Trophoblast cell (in vitro differentiated cells and primary cell): ENCODE results near the gene TPD52L1.

ENCODE experiments used
- DNase-seq, 2 donors: peaks; one replicate each; pipeline ENCODE4 v3.0.0-alpha.2; 2016
- H2AFZ ChIP-seq: 2 replicates; pipeline ENCODE4 v1.6.1; 2013; ENCODE audit warnings: low read length, moderate library complexity, mild to moderate bottlenecking; ENCODE audit not compliant: insufficient read depth, poor library complexity
- H2AK5ac ChIP-seq: 2 replicates; pipeline ENCODE4 v1.6.1; 2013; ENCODE audit warnings: mild to moderate bottlenecking, low read length
- H2BK120ac ChIP-seq: 2 replicates; pipeline ENCODE4 v1.6.1; 2013; ENCODE audit warnings: low read length, mild to moderate bottlenecking, moderate library complexity; ENCODE audit not compliant: insufficient read depth, poor library complexity
- H2BK12ac ChIP-seq: 2 replicates; pipeline ENCODE4 v1.6.1; 2013; ENCODE audit warnings: mild to moderate bottlenecking, low read length, moderate library complexity
- H2BK5ac ChIP-seq: 2 replicates; pipeline ENCODE4 v1.6.1; 2013; ENCODE audit warnings: low read length, low read depth, moderate library complexity, mild to moderate bottlenecking; ENCODE audit not compliant: poor library complexity
- H3K14ac ChIP-seq: 2 replicates; pipeline ENCODE4 v1.6.1; 2013; ENCODE audit warnings: mild to moderate bottlenecking, low read length
- H3K18ac ChIP-seq: 2 replicates; pipeline ENCODE4 v1.6.1; 2013; ENCODE audit warnings: mild to moderate bottlenecking, low read length
- H3K23ac ChIP-seq: 2 replicates; pipeline ENCODE4 v1.6.1; 2013; ENCODE audit warnings: low read length
- H3K27ac ChIP-seq: 2 replicates; pipeline ENCODE4 v1.5.1; 2013; ENCODE audit warnings: low read depth, mild to moderate bottlenecking, inconsistent platforms, low read length, moderate library complexity
- H3K27me3 ChIP-seq: 2 replicates; pipeline ENCODE4 v1.6.1; 2013; ENCODE audit warnings: inconsistent platforms, mild to moderate bottlenecking, low read length, moderate library complexity; ENCODE audit not compliant: insufficient read depth
- H3K36me3 ChIP-seq, 2 experiments: 1 replicate in 1 of 2; 2 replicates in 1 of 2; pipeline ENCODE4 v1.6.1; 2013; ENCODE audit warnings: low read length in 2 of 2, mild to moderate bottlenecking in 2 of 2, moderate library complexity in 1 of 2; ENCODE audit not compliant: insufficient read depth in 2 of 2, control insufficient read depth in 1 of 2
- H3K4ac ChIP-seq: 2 replicates; pipeline ENCODE4 v1.6.1; 2013; ENCODE audit warnings: low read depth, mild to moderate bottlenecking, low read length, moderate library complexity
- H3K4me1 ChIP-seq, 2 experiments: 1 replicate in 1 of 2; 2 replicates in 1 of 2; pipeline ENCODE4 v1.6.1; 2013; ENCODE audit warnings: low read length in 2 of 2, mild to moderate bottlenecking in 2 of 2, moderate library complexity in 1 of 2; ENCODE audit not compliant: insufficient read depth in 2 of 2, control insufficient read depth in 1 of 2
- H3K4me2 ChIP-seq: 2 replicates; pipeline ENCODE4 v1.6.1; 2013; ENCODE audit warnings: inconsistent platforms, mild to moderate bottlenecking, low read length, moderate library complexity
- H3K4me3 ChIP-seq: 2 replicates; pipeline ENCODE4 v1.5.1; 2013; ENCODE audit warnings: mild to moderate bottlenecking, low read depth, low read length, inconsistent platforms
- H3K79me1 ChIP-seq: one replicate; pipeline ENCODE4 v1.6.1; 2013; ENCODE audit warnings: low read length
- H3K79me2 ChIP-seq: 2 replicates; pipeline ENCODE4 v1.6.1; 2013; ENCODE audit warnings: low read length, mild to moderate bottlenecking; ENCODE audit not compliant: control insufficient read depth, insufficient read depth, poor library complexity
- H3K9ac ChIP-seq: 2 replicates; pipeline ENCODE4 v1.6.1; 2013; ENCODE audit warnings: mild to moderate bottlenecking, low read length
- H3K9me3 ChIP-seq: 2 replicates; pipeline ENCODE4 v1.6.1; 2013; ENCODE audit warnings: low read depth, mild to moderate bottlenecking, control low read depth, inconsistent platforms, low read length; ENCODE audit not compliant: insufficient read depth
- H4K12ac ChIP-seq: 2 replicates; pipeline ENCODE4 v1.6.1; 2013; ENCODE audit warnings: low read depth, mild to moderate bottlenecking, low read length, moderate library complexity
- H4K8ac ChIP-seq: 2 replicates; pipeline ENCODE4 v1.6.1; 2013; ENCODE audit warnings: low read depth, mild to moderate bottlenecking, low read length, moderate library complexity
- H4K91ac ChIP-seq: one replicate; pipeline ENCODE4 v1.6.1; 2013; ENCODE audit warnings: low read depth, mild to moderate bottlenecking, low read length, moderate library complexity
- WGBS: extraction: QIAGEN DNeasy Blood & Tissue Kit; methylation state at CpG from one replicate; pipeline ENCODE4 v1.1.7; 2013; ENCODE audit warnings: missing lambda C conversion rate; ENCODE audit not compliant: insufficient read length, insufficient coverage; ENCODE audit errors: extremely low coverage; 5-methylcytosine and 5-hydroxymethylcytosine counted together

TPD52L1 gene

DNA sequence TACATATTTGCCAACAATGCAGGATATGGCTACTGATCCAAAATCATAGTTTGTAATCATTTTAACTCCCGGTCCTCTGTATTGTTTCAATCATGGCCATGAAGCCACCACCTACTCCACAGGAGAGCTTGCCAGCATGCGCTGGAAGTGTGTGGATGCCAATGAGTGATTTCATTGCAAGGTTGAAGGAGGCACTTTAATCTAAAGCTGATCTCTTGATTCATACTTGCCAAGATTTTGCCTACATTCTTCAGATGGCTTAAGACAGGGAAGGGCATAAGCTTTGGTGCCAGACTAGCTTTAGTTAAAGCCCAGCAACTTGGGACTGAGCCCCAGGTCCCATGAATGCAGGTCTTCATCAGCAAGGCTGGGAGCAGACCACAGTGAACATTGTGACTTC, 58.8 kb downstream of the TPD52L1 start:
- no peak for DNase-seq
- H3K23ac ChIP-seq: no peak overlapping the region
- no peak overlapping the region for H3K4me2 ChIP-seq
- no peak overlapping the region for H3K14ac ChIP-seq
- no peaks in the 10 kb centered on the region for H3K9me3 ChIP-seq
- H2AK5ac ChIP-seq: no peak overlapping the region
- H4K91ac ChIP-seq: no peak overlapping the region
- no peak overlapping the region for H3K18ac ChIP-seq
- WGBS: no CpG with 5 or more reads among the region's 2 CpGs
- peaks cover 0 to 2% of the 10 kb centered on the region in 2 experiments for H3K4me1 ChIP-seq
- H3K4me3 ChIP-seq: no peak overlapping the region
- H4K12ac ChIP-seq: no peak overlapping the region
- H3K79me1 ChIP-seq: no peaks in the 10 kb centered on the region
- H3K27ac ChIP-seq: no peak overlapping the region
- H2AFZ ChIP-seq: no peak overlapping the region
- no peak overlapping the region for H2BK120ac ChIP-seq
- no peak overlapping the region for H4K8ac ChIP-seq
- no peak overlapping the region for H3K4ac ChIP-seq
- H2BK5ac ChIP-seq: no peak overlapping the region
- no peak overlapping the region for H2BK12ac ChIP-seq
- H3K36me3 ChIP-seq: no peaks in the 10 kb centered on the region
- H3K79me2 ChIP-seq: no peaks in the 10 kb centered on the region
- H3K9ac ChIP-seq: no peak overlapping the region
- no peaks in the 10 kb centered on the region for H3K27me3 ChIP-seq

DNA sequence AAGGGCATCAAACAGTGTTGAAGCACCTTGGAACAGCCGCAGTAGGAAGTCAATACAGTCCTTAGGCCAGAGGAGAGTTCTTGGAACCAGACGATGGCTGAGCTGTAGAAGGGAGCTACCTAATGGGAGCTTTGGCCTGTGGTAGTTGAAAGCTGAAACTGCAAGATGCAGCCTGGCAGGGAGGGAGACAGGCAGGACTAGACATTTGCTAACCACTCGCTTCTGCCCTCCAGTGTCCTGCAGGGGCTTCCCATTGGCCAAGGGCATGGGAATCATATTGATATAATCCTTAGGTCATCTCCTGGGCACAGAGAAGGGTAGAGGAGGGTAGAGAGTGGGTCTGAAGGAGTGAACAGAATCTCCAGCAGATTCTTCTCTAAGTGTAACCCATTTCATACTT, 60.4 kb downstream of the TPD52L1 start:
- Histone ChIP-seq H3K9ac (no peak overlapping the region), H3K36me3 (no peaks in the 10 kb centered on the region), H3K4me1 (peaks cover 0 to 2% of the 10 kb centered on the region in 2 experiments), H2AFZ (no peak overlapping the region), H3K14ac (no peak overlapping the region), H3K9me3 (no peaks in the 10 kb centered on the region), H4K12ac (no peak overlapping the region), H4K8ac (no peak overlapping the region), H2BK5ac (no peak overlapping the region), H2BK120ac (no peak overlapping the region), H3K4me2 (no peak overlapping the region), H3K79me2 (no peaks in the 10 kb centered on the region), H3K4ac (no peak overlapping the region), H3K27ac (no peak overlapping the region), H3K4me3 (no peak overlapping the region), H3K18ac (no peak overlapping the region), H3K79me1 (no peaks in the 10 kb centered on the region), H2AK5ac (no peak overlapping the region), H3K23ac (no peak overlapping the region), H4K91ac (no peak overlapping the region), H2BK12ac (no peak overlapping the region), H3K27me3 (no peaks in the 10 kb centered on the region)
- no peak for DNase-seq
- no CpG with 5 or more reads among the region's 3 CpGs for WGBS

DNA sequence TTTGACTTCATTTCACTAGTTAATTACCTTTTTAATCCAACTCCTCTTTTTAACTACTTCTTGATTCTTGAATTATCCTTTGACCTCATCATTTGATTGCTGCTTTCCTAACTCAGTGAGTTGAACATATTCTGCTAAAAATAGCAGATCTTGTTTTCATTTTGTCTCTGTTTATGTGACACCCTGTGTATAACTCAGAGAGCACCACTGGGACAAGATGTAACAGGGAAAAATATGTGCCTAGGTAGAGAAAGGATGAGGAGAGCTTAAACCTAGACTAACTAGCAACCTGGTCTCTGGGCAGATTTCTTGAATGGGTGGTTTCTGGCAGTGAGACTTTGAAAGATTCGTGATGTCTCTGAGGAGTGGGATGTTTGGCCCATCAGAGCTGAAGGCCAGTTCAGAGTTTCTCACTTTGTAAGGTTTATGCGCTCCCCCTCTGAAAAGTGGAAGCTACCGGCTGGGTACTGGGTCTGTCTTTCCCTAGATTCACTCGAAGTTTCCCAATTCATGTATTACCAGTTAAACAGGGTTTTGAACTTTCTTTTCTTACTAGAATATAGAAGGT, 61.8 kb downstream of the TPD52L1 start:
- no CpG with 5 or more reads among the region's 4 CpGs for WGBS
- H2AK5ac ChIP-seq: no peak overlapping the region
- no peaks in the 10 kb centered on the region for H3K27me3 ChIP-seq
- H4K8ac ChIP-seq: no peak overlapping the region
- H2BK12ac ChIP-seq: no peak overlapping the region
- H3K27ac ChIP-seq: no peak overlapping the region
- no peak overlapping the region for H3K4me3 ChIP-seq
- H4K12ac ChIP-seq: no peak overlapping the region
- H3K4ac ChIP-seq: no peak overlapping the region
- no peaks in the 10 kb centered on the region for H3K79me2 ChIP-seq
- no peak overlapping the region for H2BK120ac ChIP-seq
- H4K91ac ChIP-seq: no peak overlapping the region
- no peak overlapping the region for H3K9ac ChIP-seq
- no peaks in the 10 kb centered on the region for H3K36me3 ChIP-seq
- H3K14ac ChIP-seq: no peak overlapping the region
- no peak overlapping the region for H3K4me2 ChIP-seq
- H3K79me1 ChIP-seq: no peaks in the 10 kb centered on the region
- no peak overlapping the region for H3K23ac ChIP-seq
- no peak for DNase-seq
- no peak overlapping the region for H3K18ac ChIP-seq
- H2BK5ac ChIP-seq: no peak overlapping the region
- H3K9me3 ChIP-seq: no peaks in the 10 kb centered on the region
- H3K4me1 ChIP-seq: peaks cover 0 to 2% of the 10 kb centered on the region in 2 experiments
- H2AFZ ChIP-seq: no peak overlapping the region

DNA sequence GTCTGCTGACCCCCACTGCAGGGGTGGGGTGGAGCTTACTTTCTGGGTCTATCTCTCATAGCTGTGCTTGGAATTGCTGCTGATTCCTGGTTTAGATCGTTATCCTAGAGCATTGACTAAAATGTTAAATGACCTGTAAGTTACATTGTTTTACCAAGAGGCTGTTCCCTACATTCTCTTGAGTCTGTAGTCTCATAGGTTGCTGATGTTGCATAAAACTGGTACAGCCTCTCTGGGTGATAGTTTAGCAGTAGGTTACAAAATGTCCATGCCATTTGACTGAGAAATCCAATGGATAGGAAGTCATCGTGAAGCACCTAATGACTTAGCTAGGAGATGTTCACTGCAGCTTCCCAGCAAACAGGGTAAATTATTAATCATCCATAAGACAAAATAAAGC, 62.4 kb downstream of the TPD52L1 start:
- Histone ChIP-seq H3K23ac (no peak overlapping the region), H2BK5ac (no peak overlapping the region), H2AFZ (no peak overlapping the region), H4K12ac (no peak overlapping the region), H3K27me3 (no peaks in the 10 kb centered on the region), H2BK120ac (no peak overlapping the region), H2BK12ac (no peak overlapping the region), H3K4me1 (peaks cover 0 to 2% of the 10 kb centered on the region in 2 experiments), H3K4me3 (no peak overlapping the region), H3K79me2 (no peaks in the 10 kb centered on the region), H3K18ac (no peak overlapping the region), H4K8ac (no peak overlapping the region), H3K14ac (no peak overlapping the region), H3K9ac (no peak overlapping the region), H3K27ac (no peak overlapping the region), H3K4me2 (no peak overlapping the region), H3K79me1 (no peaks in the 10 kb centered on the region), H3K9me3 (no peaks in the 10 kb centered on the region), H2AK5ac (no peak overlapping the region), H4K91ac (no peak overlapping the region), H3K4ac (no peak overlapping the region), H3K36me3 (no peaks in the 10 kb centered on the region)
- no CpG with 5 or more reads among the region's 2 CpGs for WGBS
- peak in 1 of 2 donors; percentile 32 for DNase-seq
